Heart right ventricle (tissue), 16 donors: Measurements from ENCODE around the gene MYRF. TPM values are rescaled to one million over a fixed set of nuclear protein-coding genes. Genes with fewer than 3 reads are reported as not detected.
A peak's percentile ranks its signal among the peaks of the same experiment; 100 is the strongest.

Experiments
- ATAC-seq, 8 donors: fragments of 200-7000 bp; cut with Tn5 transposase; one replicate each; pipeline ENCODE4 v1.9.1; 2020; ENCODE audit warnings: mild to moderate bottlenecking in 8 of 8, moderate library complexity in 8 of 8, moderate number of reproducible peaks in 1 of 8
- DNase-seq, 2 donors: peaks; one replicate each; pipeline ENCODE4 v3.0.0-alpha.2; 2020
- H3K27ac ChIP-seq, 10 donors: fragments of 200-600 bp; sonication (generic) in 2 of 10; one replicate each; pipeline versions ENCODE4 v1.5.0 to v1.8.0; 2020 to 2022; ENCODE audit warnings: mild to moderate bottlenecking in 3 of 10
- H3K27me3 ChIP-seq, 7 donors: fragments of 200-600 bp; one replicate each; pipeline ENCODE4 v1.8.0; 2021 to 2022; ENCODE audit warnings: mild to moderate bottlenecking in 2 of 7
- H3K36me3 ChIP-seq, 9 donors: fragments of 200-600 bp; sonication (generic) in 1 of 9; one replicate each; pipeline versions ENCODE4 v1.5.0 to v1.8.0; 2020 to 2022; ENCODE audit warnings: mild to moderate bottlenecking in 2 of 9
- H3K4me1 ChIP-seq, 9 donors: fragments of 200-600 bp; sonication (generic) in 1 of 9; one replicate each; pipeline versions ENCODE4 v1.5.0 to v1.8.0; 2020 to 2022; ENCODE audit warnings: mild to moderate bottlenecking in 4 of 9
- H3K4me3 ChIP-seq, 10 donors: fragments of 200-600 bp; sonication (generic) in 2 of 10; one replicate each; pipeline versions ENCODE4 v1.5.0 to v1.8.0; 2020 to 2022; ENCODE audit warnings: mild to moderate bottlenecking in 7 of 10, moderate library complexity in 2 of 10
- H3K9me3 ChIP-seq, 11 donors: fragments of 200-600 bp in 10 of 11; sonication (generic) in 2 of 11; one replicate each; pipeline versions ENCODE4 v1.5.0 to v1.8.0; 2013 to 2022; ENCODE audit warnings: mild to moderate bottlenecking in 2 of 11, control low read depth in 1 of 11, moderate library complexity in 1 of 11
- CTCF ChIP-seq, 9 donors: fragments of 200-600 bp; sonication (generic) in 2 of 9; IDR thresholded peaks; one replicate each; pipeline versions ENCODE4 v1.5.0 to v1.8.0; 2021 to 2022; ENCODE audit warnings: antibody characterized with exemption in 9 of 9, mild to moderate bottlenecking in 5 of 9, moderate library complexity in 1 of 9
- WGBS, 2 donors: extraction: QIAGEN DNeasy Blood & Tissue Kit; methylation state at CpG; one replicate each; pipeline ENCODE4 v1.1.7; 2013; ENCODE audit warnings: inconsistent platforms in 1 of 2; 5-methylcytosine and 5-hydroxymethylcytosine counted together
- intact Hi-C, 10 donors: fragments of 100-400 bp; cut with DNase I; formaldehyde crosslinking; loops; one replicate each; pipeline versions ENCODE4 v1.11.1 to v1.14.2; 2022
- polyA plus RNA-seq, 2 donors: library from polyadenylated mRNA; stranded (reverse); fragments of 200-250 nt; gene quantifications; one replicate each; pipeline ENCODE4 v1.2.3, GENCODE V29; 2013
- total RNA-seq, 10 donors: library from RNA; stranded (reverse); fragmentation: NEBNext Ultra II Directional in 3 of 10; extraction: Animal tissue kit (Norgen Biotek cat#: 25700) in 3 of 10; gene quantifications; one replicate each; pipeline versions ENCODE4 v1.2.1 to v1.2.4, GENCODE V29; 2021 to 2023
- donor health status: Arrhythmogenic right ventricular cardiomyopathy.
- donor health status: ischemic (EF 13 %, LVEDD 7.1; RV severe dilation, severe dysfunction).
- donor health status: healthy with polysubstance abuse.
- donor health status: DM: no; HTN: yes; CAD: no.
- donor health status: DM: no; HTN: no; CAD: no.
- donor health status: ischemic (EF 25% LVEDD 6.9; RV normal size, moderate dysfunction).
- donor health status: ischemic (EF 25% LVEDD 5.7; RV mildly dilated, moderate dysfunction).
- donor health status: healthy.
- donor health status: DM: yes; HTN: yes; CAD: no.
- donor health status: Ischemic cardiomyopathy.
- donor health status: ischemic (EF 35%, LVEDD 5.7; RV mildly dilated, moderate dysfunction).
- donor health status: nonischemic (EF 11% LVEDD 7.7; RV severe dilation, severe dysfunction).
- donor health status: DM: yes; HTN: yes; CAD: no.
- donor health status: PGD.
- donor health status: ischemic (EF 29% LVEDD 5.4; RV normal size, mild dysfunction).
- donor health status: nonischemic (EF 23%, LVEDD 6.1; RV moderate dilation, normal function).

MYRF gene
- total and polyA plus RNA-seq, 12 donors, result 0.13 to 1.2 (median 0.26) TPM

- 27 to 31% methylated on average over 15 of the region's 15 CpGs for WGBS, 2 donors
- TF ChIP-seq CTCF (IDR thresholded peaks at IDR 0.05), result no peak
- H3K27ac ChIP-seq, result no peak overlapping the region
- DNase-seq, result no peak
- H3K4me1 ChIP-seq, result no peaks in the 10 kb centered on the region
- H3K36me3 ChIP-seq, result no peaks in the 10 kb centered on the region
- no peak for ATAC-seq
- H3K9me3 ChIP-seq, result no peaks in the 10 kb centered on the region
- H3K4me3 ChIP-seq, result no peak overlapping the region
- H3K27me3 ChIP-seq, result peaks cover 0 to 21% (median 3%) of the 10 kb centered on the region in 7 donors
- intact Hi-C loops, result no loop called here
These were observed 10.4 kb downstream of the MYRF start for GRCh38 chr11:61762798-61763197.

- no peaks in the 10 kb centered on the region for H3K9me3 ChIP-seq
- intact Hi-C loops, result no loop called here
- H3K36me3 ChIP-seq, result no peaks in the 10 kb centered on the region
- H3K4me3 ChIP-seq, result no peak overlapping the region
- no peaks in the 10 kb centered on the region for H3K4me1 ChIP-seq
- DNase-seq (no peak), ATAC-seq (peak in 1 of 8 donors; percentile 3)
- H3K27ac ChIP-seq, result no peak overlapping the region
- H3K27me3 ChIP-seq, result peaks cover 0 to 21% (median 3%) of the 10 kb centered on the region in 7 donors
- 67 to 68% methylated on average over 23 of the region's 23 CpGs for WGBS, 2 donors
- TF ChIP-seq CTCF (IDR thresholded peaks at IDR 0.05), result no peak
These were observed 11.6 kb downstream of the MYRF start for GRCh38 chr11:61763930-61764605.

- H3K27me3 ChIP-seq, result peaks cover 0 to 21% (median 3%) of the 10 kb centered on the region in 7 donors
- no peaks in the 10 kb centered on the region for H3K36me3 ChIP-seq
- ATAC-seq (peak in 7 of 8 donors; percentile 6 to 77 (median 41)), DNase-seq (no peak)
- H3K4me1 ChIP-seq, result no peaks in the 10 kb centered on the region
- H3K27ac ChIP-seq, result no peak overlapping the region
- intact Hi-C loops, result no loop called here
- no peak overlapping the region for H3K4me3 ChIP-seq
- no peak for TF ChIP-seq CTCF (IDR thresholded peaks at IDR 0.05)
- H3K9me3 ChIP-seq, result no peaks in the 10 kb centered on the region
- 41 to 45% methylated on average over 22 of the region's 22 CpGs for WGBS, 2 donors
These were observed 12.3 kb downstream of the MYRF start for GRCh38 chr11:61764606-61765260.

- Histone ChIP-seq H3K9me3 (no peaks in the 10 kb centered on the region), H3K27ac (no peak overlapping the region), H3K27me3 (peaks cover 0 to 21% (median 3%) of the 10 kb centered on the region in 7 donors), H3K4me1 (no peaks in the 10 kb centered on the region), H3K36me3 (no peaks in the 10 kb centered on the region), H3K4me3 (no peak overlapping the region)
- DNase-seq (no peak), ATAC-seq (peak in 1 of 8 donors; percentile 6)
- TF ChIP-seq CTCF (IDR thresholded peaks at IDR 0.05), result no peak
- 82 to 86% methylated on average over 26 of the region's 26 CpGs for WGBS, 2 donors
- intact Hi-C loops, result no loop called here
These were observed 13.3 kb downstream of the MYRF start for GRCh38 chr11:61765550-61766253.
